NCI-H1436 (cell line): ENCODE results near the gene LGALS9B.
"Not testable (repeated sequence)": the region's sequence is repeated elsewhere in the genome, so short reads cannot be mapped to it uniquely, and the experiment has no call there.

Experiments
- DNase-seq: peaks from one replicate; lab custom pipeline; 2025; lab: John Stamatoyannopoulos, UW

Gene LGALS9B

DNA sequence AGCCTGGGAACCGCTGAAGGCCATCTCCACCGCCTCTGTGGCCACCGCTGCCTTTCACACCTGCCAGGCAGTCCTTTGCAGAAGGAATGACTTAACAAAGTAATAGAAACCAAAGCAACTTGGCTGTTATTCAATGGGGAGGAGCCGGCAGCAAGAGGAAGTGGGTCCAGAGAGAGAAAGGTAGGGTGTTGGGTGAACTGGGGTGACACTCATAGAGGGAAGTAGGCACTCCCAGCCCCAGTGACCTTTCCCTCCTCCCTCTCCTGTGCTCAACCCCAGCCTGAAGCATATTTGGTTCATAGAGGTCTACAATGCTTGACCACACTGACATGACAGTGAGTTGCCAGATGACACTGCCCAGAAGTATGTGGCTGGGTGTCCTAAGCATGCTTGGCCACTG, at the start of gene LGALS9B:
TSS of gene LGALS9B (minus strand) at position 93 of the 400 bp plus-strand sequence. CDS start at position 24, 69 bp downstream.
- DNase-seq: not testable (repeated sequence)

- not testable (repeated sequence) for DNase-seq
Measured at GRCh38 chr17:20516986-20517385, 49.6 kb upstream of the LGALS9B start.

DNA sequence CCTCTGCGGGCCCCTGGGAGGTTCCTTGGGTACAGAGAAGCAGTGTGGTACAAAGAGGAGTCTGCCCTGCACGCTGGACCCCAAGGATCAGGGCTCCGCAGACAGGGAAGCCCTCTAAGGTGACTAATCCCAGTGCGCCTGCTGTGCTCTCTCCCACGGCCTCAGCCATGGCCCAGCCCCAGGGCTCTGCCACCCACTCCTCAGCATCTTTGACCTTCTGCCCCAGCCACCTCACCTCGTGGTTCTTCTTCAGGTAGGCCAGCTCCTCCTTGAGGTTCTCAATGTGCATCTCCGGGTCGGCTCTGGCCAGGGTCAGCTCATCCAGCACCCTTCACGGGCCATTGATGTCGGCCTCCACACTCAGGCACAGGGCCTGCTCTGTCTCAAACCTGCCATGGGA, 47.8 kb upstream of the LGALS9B start:
- not testable (repeated sequence) for DNase-seq

DNA sequence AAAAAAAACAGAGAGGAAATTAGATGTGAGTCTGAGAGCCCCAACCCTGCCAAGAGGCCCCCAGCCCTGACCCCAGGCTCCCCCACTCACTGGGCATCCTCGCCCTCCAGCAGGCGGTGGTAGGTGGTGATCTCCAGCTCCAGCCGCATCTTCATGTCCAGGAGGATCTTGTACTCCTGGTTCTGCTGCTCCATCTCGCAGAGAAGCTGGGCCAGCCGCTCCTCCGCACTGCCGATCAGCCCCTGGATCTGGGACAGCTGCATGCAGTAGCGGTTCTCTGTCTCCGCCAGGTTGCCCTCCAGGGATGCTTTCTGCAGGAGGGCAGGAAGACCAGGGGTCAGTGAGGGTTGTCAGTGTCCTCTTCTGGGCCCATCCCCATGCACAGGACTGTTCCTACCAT, 46.2 kb upstream of the LGALS9B start:
- not testable (repeated sequence) for DNase-seq

GRCh38 chr17:20512378-20512777, 45.0 kb upstream of the LGALS9B start:
- DNase-seq: not testable (repeated sequence)

- DNase-seq: not testable (repeated sequence)
Measured at GRCh38 chr17:20511778-20512177, 44.4 kb upstream of the LGALS9B start.

- not testable (repeated sequence) for DNase-seq
Measured at GRCh38 chr17:20505333-20505732, 38.0 kb upstream of the LGALS9B start.

GRCh38 chr17:20504388-20505066, 37.2 kb upstream of the LGALS9B start:
- not testable (repeated sequence) for DNase-seq

- not testable (repeated sequence) for DNase-seq
Measured at GRCh38 chr17:20501896-20502295, 34.6 kb upstream of the LGALS9B start.

- DNase-seq: not testable (repeated sequence)
Measured at GRCh38 chr17:20500346-20500745, 33.0 kb upstream of the LGALS9B start.

DNA sequence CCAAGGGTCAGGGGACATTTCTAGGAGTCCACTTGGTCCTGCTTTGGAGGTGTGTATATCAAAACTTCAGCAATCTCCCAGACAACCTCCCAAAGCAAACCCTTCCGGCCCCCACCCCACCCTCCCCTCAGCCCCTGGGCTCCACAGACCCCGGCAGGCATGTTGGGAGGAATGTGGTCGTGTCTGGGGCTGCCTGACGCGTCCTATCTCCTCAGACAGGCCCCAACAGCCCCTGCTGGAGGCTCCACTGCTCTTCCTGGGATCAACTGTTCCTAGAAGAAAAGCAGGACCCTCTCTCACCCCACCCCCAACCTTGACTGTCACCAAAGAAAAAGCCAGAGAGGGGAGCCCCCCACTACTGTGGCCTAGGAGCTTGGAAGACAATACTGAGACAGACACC, 28.1 kb upstream of the LGALS9B start:
- not testable (repeated sequence) for DNase-seq

DNA sequence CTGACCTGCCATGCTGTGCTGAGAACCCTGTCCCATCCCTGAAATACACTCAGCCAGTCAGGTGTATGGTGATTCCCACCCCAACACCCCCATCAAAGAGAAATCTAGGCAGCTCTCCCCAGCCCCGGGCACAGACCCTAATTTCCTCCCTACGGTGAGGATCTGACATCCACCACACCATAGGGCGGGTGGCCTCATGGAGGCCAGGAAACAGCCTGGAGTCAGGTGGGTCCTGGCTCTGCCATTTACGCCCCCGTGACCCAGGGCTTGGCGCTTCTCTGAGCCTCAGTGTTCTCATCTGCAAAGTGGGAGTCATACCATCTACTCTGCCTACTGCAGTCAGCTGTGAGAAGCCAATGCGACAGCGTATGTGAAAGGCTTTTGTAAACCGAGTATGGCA, 27.4 kb upstream of the LGALS9B start:
- DNase-seq: not testable (repeated sequence)

DNA sequence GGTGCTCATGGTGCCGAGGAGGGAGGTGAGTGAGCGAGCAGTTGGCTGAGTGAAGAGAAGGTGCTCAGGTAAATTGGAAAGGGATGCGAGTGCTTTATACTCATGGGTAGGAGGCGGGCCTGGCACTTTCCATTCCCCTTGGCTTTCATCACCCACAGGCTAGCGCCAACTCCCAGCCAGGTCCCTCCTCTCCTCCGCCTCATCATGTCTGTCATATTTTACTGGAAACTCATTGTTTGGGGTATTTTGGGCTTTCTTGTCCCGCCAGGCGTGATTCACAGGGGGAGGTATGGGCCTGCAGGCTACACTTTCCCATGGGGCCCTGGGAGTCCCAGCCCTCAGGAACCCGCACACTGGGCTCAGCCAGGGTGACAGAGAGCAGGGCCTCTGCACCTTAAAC, 26.8 kb upstream of the LGALS9B start:
- not testable (repeated sequence) for DNase-seq

DNA sequence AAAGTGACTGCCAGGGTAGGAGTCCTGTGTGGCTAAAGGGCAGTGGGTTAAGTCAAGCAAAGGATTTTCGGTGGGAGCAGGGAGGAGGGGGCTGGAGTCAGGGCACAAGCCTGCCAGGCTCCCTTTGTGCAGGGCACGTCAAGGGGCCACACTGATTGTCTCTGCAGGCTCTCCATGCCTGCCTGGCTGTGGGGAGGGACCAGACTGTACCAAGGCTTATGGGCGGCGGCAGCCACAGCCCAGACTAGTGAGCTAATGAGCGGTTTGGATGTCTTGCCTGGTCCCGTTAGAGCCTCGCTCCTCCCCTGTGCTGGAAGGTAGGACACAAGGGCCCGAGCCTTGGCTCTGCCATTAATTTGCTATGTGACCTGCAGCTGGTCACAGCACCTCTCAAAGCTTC, 25.6 kb upstream of the LGALS9B start:
- DNase-seq: not testable (repeated sequence)

DNA sequence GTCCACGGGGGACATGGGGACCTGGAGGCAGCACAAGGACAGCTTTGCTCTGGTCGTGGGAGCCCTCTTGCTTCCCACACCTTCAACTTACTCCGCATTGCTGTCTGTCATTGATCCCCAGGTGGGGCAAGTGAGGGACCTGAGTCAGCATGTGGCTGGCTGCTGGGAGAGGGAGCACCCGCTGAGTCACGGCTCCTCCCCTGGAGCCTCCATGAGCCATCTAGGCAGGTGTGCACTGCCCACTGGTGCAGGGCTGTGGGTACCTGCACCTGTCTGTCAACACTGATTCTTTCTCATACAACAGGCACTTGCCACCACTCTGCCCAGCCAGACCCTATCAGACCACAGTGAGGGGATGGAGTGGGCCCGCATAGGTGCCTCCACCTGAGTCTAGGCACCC, 24.8 kb upstream of the LGALS9B start:
- not testable (repeated sequence) for DNase-seq

GRCh38 chr17:20484930-20485329, 17.6 kb upstream of the LGALS9B start:
- DNase-seq: not testable (repeated sequence)

GRCh38 chr17:20479889-20480591, 12.7 kb upstream of the LGALS9B start:
- DNase-seq: not testable (repeated sequence)

DNA sequence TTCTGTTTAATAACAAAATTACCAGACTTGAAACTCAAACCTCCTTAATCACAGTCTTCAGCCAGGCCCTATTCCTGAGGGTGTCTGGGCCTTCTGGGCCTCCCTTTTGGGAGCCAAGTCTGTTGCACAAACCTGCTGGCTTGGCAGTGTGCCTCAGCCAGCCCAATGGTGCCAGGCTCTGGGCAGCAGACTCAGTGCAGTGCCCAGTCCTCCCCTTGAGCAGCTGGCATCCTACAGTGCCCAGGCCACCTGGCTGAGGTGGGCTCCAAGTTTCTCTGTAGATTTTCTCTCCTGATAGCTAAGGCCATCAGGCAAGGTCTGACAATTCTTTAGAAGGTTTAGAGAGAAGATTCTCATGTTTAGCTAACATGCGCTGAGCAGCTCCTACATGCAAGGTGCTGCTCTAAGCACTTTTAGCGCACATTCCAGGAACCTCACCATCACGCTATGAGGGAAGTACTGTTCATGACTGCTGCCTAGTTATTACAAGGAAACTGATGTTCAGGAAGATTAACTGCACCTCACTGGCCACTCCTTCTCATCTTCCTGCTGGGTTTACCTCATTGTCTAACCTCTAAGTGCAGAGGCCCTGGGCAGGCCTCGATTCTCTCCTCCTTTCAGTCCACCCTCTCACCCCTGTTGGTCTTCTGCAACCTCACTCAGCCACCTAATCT, 10.2 kb upstream of the LGALS9B start:
- DNase-seq: not testable (repeated sequence)

DNA sequence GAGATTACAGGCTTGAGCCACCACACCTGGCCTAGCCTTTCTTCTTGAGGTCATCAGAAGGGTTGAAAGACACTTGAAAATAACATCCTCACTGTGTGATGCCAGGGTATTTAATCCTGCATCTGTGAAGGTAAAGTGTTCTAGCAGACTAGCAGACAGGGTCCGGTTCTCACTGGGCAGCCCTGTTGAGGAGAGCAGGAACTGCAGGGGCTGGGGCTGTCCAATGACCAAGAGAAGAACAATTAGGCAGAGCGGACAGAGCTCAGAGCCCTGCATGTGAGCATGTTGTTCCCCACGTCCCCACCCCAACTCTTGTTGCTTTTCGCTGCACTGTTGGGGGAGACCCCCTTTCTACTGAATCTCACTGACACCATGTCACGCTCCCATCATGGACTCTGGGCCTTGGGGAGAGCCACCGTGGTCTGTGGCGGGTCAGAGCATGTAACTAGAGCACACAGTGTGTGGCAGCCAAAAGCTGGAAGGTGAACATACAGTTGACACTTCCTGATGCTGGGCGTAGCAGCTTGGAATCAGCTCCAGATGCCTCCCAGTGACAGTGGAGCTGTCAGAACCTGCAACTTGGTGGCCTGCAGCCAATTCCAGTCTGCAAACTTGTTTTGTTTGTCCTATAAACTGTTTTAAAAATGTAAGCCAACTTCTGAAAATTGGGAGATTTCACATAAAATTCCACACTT, 7.9 kb upstream of the LGALS9B start:
- DNase-seq: not testable (repeated sequence)

DNA sequence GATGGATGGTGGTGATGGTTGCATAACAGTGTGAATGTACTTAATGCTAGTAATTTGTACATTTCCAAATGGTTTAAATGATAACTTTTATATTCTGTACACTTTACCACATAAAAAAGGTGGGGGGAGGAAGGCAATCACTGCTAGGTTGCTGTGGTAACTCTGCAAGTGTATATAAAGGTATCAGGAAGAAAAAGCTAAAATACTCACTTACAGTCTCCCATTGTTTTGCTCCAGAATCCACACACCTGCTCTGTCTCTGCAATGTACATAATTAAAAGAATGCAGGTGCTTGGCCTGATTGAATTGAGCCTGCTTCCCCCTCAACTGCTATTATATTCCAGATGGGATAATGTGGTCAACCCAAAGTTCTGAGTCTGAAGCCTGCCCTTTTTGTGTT, 6.7 kb upstream of the LGALS9B start:
- DNase-seq: not testable (repeated sequence)

DNA sequence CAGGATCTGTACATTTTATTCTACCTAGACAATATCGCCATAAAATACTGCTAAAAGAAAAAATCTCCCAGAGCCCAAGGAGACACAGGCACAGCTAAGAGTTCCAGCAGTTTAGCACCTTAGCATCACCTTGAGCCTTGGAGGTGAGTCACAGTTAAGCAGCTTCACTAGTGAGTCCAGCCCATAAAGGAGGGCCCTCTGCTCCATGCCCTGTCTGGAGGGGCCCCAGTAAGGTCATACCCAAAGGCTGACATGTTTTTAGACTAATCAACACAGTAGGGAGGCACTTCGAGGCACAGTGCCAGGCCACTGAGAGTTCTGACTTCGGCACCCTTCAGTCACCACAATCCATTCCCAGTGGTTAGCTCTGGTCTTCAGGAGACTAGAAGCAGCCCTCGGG, 2.6 kb upstream of the LGALS9B start:
- DNase-seq: not testable (repeated sequence)

DNA sequence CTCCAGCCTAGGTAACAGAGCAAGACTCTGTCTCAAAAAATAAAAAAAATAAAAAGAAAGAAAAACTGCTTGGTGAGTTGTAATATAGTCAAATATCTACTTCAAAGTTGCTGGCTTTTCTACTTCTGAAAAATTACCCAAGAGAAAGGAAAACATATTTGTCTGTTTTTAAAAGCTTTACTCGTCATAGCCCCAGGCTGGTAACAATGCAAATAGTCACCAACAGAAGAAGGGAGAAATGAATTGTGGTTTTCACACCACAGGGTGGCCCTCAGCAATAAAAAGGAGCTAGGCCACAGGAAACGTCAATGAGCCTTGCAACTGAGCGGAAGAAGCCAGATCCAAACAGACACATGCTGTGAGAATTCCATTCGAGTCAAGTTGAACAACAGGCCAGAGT, 1.8 kb upstream of the LGALS9B start:
- DNase-seq: not testable (repeated sequence)
